ENCODE results near the gene TMEM114. TPM values are rescaled to one million over a fixed set of nuclear protein-coding genes. Genes with fewer than 3 reads are reported as not detected.

Gene TMEM114
- total and polyA plus RNA-seq, 7 experiments from 2014 or later, result not detected

- peaks cover 0 to 3% (median 0%) of the 10 kb centered on the region in 11 donors for H3K9me3 Mint-ChIP-seq
- ATAC-seq (no peak), DNase-seq (no peak)
- POLR2A ChIA-PET, result no interaction called here
- Histone ChIP-seq H3K9me3 (ENCODE audit: control insufficient read depth in 2 of 3, low read length in 3 of 3) (no peaks in the 10 kb centered on the region), H3K4me1 (ENCODE audit: control insufficient read depth in 2 of 2, insufficient read depth in 2 of 2, low read length in 2 of 2) (no peaks in the 10 kb centered on the region), H3K36me3 (ENCODE audit: control insufficient read depth in 2 of 3, insufficient read depth in 3 of 3, low read length in 3 of 3) (no peaks in the 10 kb centered on the region), H3K27me3 (ENCODE audit: control insufficient read depth in 2 of 2, insufficient read depth in 2 of 2, low read length in 2 of 2) (peaks cover 0 to 17% of the 10 kb centered on the region in 2 donors), H3K4me3 (ENCODE audit: low read length) (no peak overlapping the region), H3K27ac (ENCODE audit: low read depth, low read length) (no peak overlapping the region)
- H3K27ac Mint-ChIP-seq, result no peak overlapping the region
- no peaks in the 10 kb centered on the region for H3K36me3 Mint-ChIP-seq
- H3K4me1 Mint-ChIP-seq, result peaks cover 0 to 7% (median 5%) of the 10 kb centered on the region in 7 donors
- H3K4me3 Mint-ChIP-seq, result peak overlapping the region in 3 of 10 donors; percentile 12 to 40 (median 19)
- peaks cover 34 to 45% (median 37%) of the 10 kb centered on the region in 5 donors for H3K27me3 Mint-ChIP-seq
- intact Hi-C loops (cut with micrococcal nuclease), result no loop called here
- CTCF ChIA-PET, result no interaction called here
Observed at GRCh38 chr16:8588682-8589056, 1.6 kb downstream of the TMEM114 start.

DNA sequence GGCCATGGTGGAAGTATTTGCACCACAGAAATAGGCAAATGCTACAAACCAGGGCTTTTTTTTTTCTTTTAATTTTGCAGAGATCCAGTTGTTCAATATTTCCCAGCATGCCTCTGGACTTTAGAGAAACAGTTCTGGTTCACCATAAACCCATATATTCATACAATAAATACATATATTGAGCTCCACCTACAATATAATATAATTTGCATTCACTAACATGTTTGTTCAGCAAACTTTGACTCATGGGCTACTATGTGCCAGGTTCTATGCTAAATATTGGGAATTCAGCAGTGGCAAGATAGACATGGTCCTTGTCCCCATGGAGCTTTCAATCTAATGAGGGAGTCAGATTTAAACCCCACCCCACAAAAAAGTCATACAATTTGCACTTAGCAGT lies 3.2 kb downstream of the TMEM114 start:
- no peak overlapping the region for H3K4me3 Mint-ChIP-seq
- H3K27me3 Mint-ChIP-seq, result peaks cover 34 to 46% (median 37%) of the 10 kb centered on the region in 5 donors
- no peaks in the 10 kb centered on the region for H3K36me3 Mint-ChIP-seq
- DNase-seq (no peak), ATAC-seq (no peak)
- peaks cover 0 to 3% (median 0%) of the 10 kb centered on the region in 11 donors for H3K9me3 Mint-ChIP-seq
- H3K4me3 ChIP-seq (ENCODE audit: low read length), result no peak overlapping the region
- ChIA-PET POLR2A (interaction anchor here (0.7 kb wide), 1 partner anchor 37 kb away, joined by 3 read pairs; no protein-coding TSS in a partner anchor), CTCF (no interaction called here)
- intact Hi-C loops (cut with micrococcal nuclease), result no loop called here
- H3K27me3 ChIP-seq (ENCODE audit: control insufficient read depth in 2 of 2, insufficient read depth in 2 of 2, low read length in 2 of 2), result peaks cover 0 to 17% of the 10 kb centered on the region in 2 donors
- no peak overlapping the region for H3K27ac ChIP-seq (ENCODE audit: low read depth, low read length)
- no peaks in the 10 kb centered on the region for H3K4me1 ChIP-seq (ENCODE audit: control insufficient read depth in 2 of 2, insufficient read depth in 2 of 2, low read length in 2 of 2)
- no peaks in the 10 kb centered on the region for H3K36me3 ChIP-seq (ENCODE audit: control insufficient read depth in 2 of 3, insufficient read depth in 3 of 3, low read length in 3 of 3)
- H3K4me1 Mint-ChIP-seq, result peaks cover under 1 to 7% (median 5%) of the 10 kb centered on the region in 7 donors
- no peaks in the 10 kb centered on the region for H3K9me3 ChIP-seq (ENCODE audit: control insufficient read depth in 2 of 3, low read length in 3 of 3)
- no peak overlapping the region for H3K27ac Mint-ChIP-seq

GRCh38 chr16:8585857-8586256 lies 4.5 kb downstream of the TMEM114 start:
- Mint-ChIP-seq H3K27me3 (peaks cover 34 to 50% (median 39%) of the 10 kb centered on the region in 5 donors), H3K4me3 (no peak overlapping the region)

DNA sequence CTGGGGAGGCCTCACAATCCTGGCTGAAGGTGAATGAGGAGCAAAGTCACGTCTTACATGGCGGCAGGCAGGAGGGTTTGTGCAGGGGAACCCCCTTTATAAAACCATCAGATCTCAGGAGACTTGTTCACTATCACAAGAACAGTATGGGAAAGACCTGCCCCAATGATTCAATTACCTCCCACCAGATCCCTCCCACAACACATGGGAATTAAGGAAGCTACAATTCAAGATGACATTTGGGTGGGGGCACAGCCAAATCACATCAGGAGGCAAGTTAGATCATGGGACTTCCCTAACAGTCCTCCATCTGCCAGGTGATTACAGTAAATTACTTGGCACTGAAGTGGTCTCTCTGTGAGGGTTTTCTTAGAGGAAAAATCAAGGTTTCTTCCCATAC lies 5.3 kb downstream of the TMEM114 start:
- H3K4me3 Mint-ChIP-seq, result no peak overlapping the region
- no peak for DNase-seq
- peaks cover 0 to 2% (median 0%) of the 10 kb centered on the region in 11 donors for H3K9me3 Mint-ChIP-seq
- ATAC-seq, result no peak
- intact Hi-C loops (cut with micrococcal nuclease), result no loop called here
- Histone ChIP-seq H3K36me3 (ENCODE audit: control insufficient read depth in 2 of 3, insufficient read depth in 3 of 3, low read length in 3 of 3) (no peaks in the 10 kb centered on the region), H3K4me3 (ENCODE audit: low read length) (no peak overlapping the region), H3K27ac (ENCODE audit: low read depth, low read length) (no peak overlapping the region), H3K4me1 (ENCODE audit: control insufficient read depth in 2 of 2, insufficient read depth in 2 of 2, low read length in 2 of 2) (no peaks in the 10 kb centered on the region), H3K9me3 (ENCODE audit: control insufficient read depth in 2 of 3, low read length in 3 of 3) (no peaks in the 10 kb centered on the region), H3K27me3 (ENCODE audit: control insufficient read depth in 2 of 2, insufficient read depth in 2 of 2, low read length in 2 of 2) (peaks cover 0 to 10% of the 10 kb centered on the region in 2 donors)
- H3K4me1 Mint-ChIP-seq, result peaks cover 2 to 10% (median 4%) of the 10 kb centered on the region in 7 donors
- no peak overlapping the region for H3K27ac Mint-ChIP-seq
- CTCF ChIA-PET, result no interaction called here
- no peaks in the 10 kb centered on the region for H3K36me3 Mint-ChIP-seq
- peaks cover 31 to 50% (median 39%) of the 10 kb centered on the region in 5 donors for H3K27me3 Mint-ChIP-seq
- POLR2A ChIA-PET, result no interaction called here

More at GRCh38 chr16:8585857-8586256, 4.5 kb downstream of the TMEM114 start:
- DNase-seq (no peak), ATAC-seq (no peak)
- CTCF ChIA-PET, result no interaction called here
- peaks cover 3 to 10% (median 5%) of the 10 kb centered on the region in 7 donors for H3K4me1 Mint-ChIP-seq
- H3K9me3 ChIP-seq (ENCODE audit: control insufficient read depth in 2 of 3, low read length in 3 of 3), result no peaks in the 10 kb centered on the region
- intact Hi-C loops (cut with micrococcal nuclease), result no loop called here
- no peak overlapping the region for H3K27ac ChIP-seq (ENCODE audit: low read depth, low read length)
- H3K4me3 ChIP-seq (ENCODE audit: low read length), result no peak overlapping the region
- H3K36me3 ChIP-seq (ENCODE audit: control insufficient read depth in 2 of 3, insufficient read depth in 3 of 3, low read length in 3 of 3), result no peaks in the 10 kb centered on the region
- peaks cover 0 to 3% (median 0%) of the 10 kb centered on the region in 11 donors for H3K9me3 Mint-ChIP-seq
- H3K27ac Mint-ChIP-seq, result no peak overlapping the region
- H3K4me1 ChIP-seq (ENCODE audit: control insufficient read depth in 2 of 2, insufficient read depth in 2 of 2, low read length in 2 of 2), result no peaks in the 10 kb centered on the region
- POLR2A ChIA-PET, result no interaction called here
- H3K27me3 ChIP-seq (ENCODE audit: control insufficient read depth in 2 of 2, insufficient read depth in 2 of 2, low read length in 2 of 2), result peaks cover 0 to 12% of the 10 kb centered on the region in 2 donors
- H3K36me3 Mint-ChIP-seq, result no peaks in the 10 kb centered on the region

DNA sequence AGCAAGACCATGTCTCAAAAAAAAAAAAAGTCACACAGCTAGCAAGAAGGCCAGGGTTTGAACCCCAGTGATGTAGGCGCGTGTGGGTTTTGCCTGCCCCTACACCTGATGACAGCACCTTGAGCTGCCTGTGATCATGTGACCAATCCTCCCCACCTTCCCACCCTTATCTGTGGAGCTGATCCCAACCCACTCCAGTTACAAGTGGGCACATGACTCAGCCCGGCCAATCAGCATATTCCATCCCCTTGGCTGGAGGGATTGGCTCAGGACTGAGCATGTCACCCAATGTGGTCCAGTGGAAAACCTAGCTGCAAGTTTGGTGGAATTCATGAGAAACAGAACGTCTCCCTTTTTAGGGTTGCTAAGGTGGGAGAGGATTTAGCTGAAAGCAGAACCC lies 6.6 kb downstream of the TMEM114 start:
- peaks cover 0 to 4% (median 3%) of the 10 kb centered on the region in 7 donors for H3K4me1 Mint-ChIP-seq
- no peak overlapping the region for H3K4me3 Mint-ChIP-seq
- no peak for DNase-seq
- ChIA-PET POLR2A (no interaction called here), CTCF (interaction anchor here (0.6 kb wide), 1 partner anchor 296 kb away, joined by 3 read pairs; no protein-coding TSS in a partner anchor)
- H3K27ac Mint-ChIP-seq, result no peak overlapping the region
- ATAC-seq, result no peak
- Histone ChIP-seq H3K4me1 (ENCODE audit: control insufficient read depth in 2 of 2, insufficient read depth in 2 of 2, low read length in 2 of 2) (no peaks in the 10 kb centered on the region), H3K36me3 (ENCODE audit: control insufficient read depth in 2 of 3, insufficient read depth in 3 of 3, low read length in 3 of 3) (no peaks in the 10 kb centered on the region), H3K9me3 (ENCODE audit: control insufficient read depth in 2 of 3, low read length in 3 of 3) (no peaks in the 10 kb centered on the region), H3K4me3 (ENCODE audit: low read length) (no peak overlapping the region), H3K27ac (ENCODE audit: low read depth, low read length) (no peak overlapping the region), H3K27me3 (ENCODE audit: control insufficient read depth in 2 of 2, insufficient read depth in 2 of 2, low read length in 2 of 2) (peaks cover 0 to 2% of the 10 kb centered on the region in 2 donors)
- peaks cover 22 to 44% (median 39%) of the 10 kb centered on the region in 5 donors for H3K27me3 Mint-ChIP-seq
- intact Hi-C loops (cut with micrococcal nuclease), result no loop called here
- H3K36me3 Mint-ChIP-seq, result no peaks in the 10 kb centered on the region
- peaks cover 0 to under 1% (median 0%) of the 10 kb centered on the region in 11 donors for H3K9me3 Mint-ChIP-seq

DNA sequence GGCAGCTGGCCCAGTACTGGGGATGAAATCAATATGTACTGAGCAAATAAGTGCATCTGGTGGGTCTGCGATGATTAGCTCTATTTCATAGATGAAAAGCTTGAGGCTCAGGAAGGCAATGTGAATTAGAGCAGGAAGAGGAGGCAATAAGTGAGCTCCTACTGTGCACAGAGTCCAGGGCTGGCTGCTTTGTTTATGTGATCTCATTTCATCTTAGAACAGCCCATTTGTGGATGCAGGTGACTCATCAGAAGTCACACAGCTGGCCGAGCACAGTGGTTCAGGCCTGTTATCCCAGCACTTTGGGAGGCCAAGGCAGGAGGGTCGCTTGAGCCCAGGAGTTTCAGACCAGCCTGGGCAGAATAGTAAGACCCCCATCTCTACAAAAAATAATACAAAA lies 7.1 kb downstream of the TMEM114 start:
- Histone ChIP-seq H3K27me3 (ENCODE audit: control insufficient read depth in 2 of 2, insufficient read depth in 2 of 2, low read length in 2 of 2) (no peaks in the 10 kb centered on the region), H3K27ac (ENCODE audit: low read depth, low read length) (no peak overlapping the region), H3K4me3 (ENCODE audit: low read length) (no peak overlapping the region), H3K9me3 (ENCODE audit: control insufficient read depth in 2 of 3, low read length in 3 of 3) (no peaks in the 10 kb centered on the region), H3K4me1 (ENCODE audit: control insufficient read depth in 2 of 2, insufficient read depth in 2 of 2, low read length in 2 of 2) (no peaks in the 10 kb centered on the region), H3K36me3 (ENCODE audit: control insufficient read depth in 2 of 3, insufficient read depth in 3 of 3, low read length in 3 of 3) (no peaks in the 10 kb centered on the region)
- intact Hi-C loops (cut with micrococcal nuclease), result no loop called here
- POLR2A ChIA-PET, result no interaction called here
- Mint-ChIP-seq H3K9me3 (no peaks in the 10 kb centered on the region), H3K4me1 (peaks cover 0 to 3% (median 0%) of the 10 kb centered on the region in 7 donors), H3K27me3 (peaks cover 17 to 40% (median 33%) of the 10 kb centered on the region in 5 donors), H3K27ac (no peak overlapping the region), H3K4me3 (no peak overlapping the region), H3K36me3 (no peaks in the 10 kb centered on the region)
- DNase-seq, result no peak
- CTCF ChIA-PET, result no interaction called here
- no peak for ATAC-seq

DNA sequence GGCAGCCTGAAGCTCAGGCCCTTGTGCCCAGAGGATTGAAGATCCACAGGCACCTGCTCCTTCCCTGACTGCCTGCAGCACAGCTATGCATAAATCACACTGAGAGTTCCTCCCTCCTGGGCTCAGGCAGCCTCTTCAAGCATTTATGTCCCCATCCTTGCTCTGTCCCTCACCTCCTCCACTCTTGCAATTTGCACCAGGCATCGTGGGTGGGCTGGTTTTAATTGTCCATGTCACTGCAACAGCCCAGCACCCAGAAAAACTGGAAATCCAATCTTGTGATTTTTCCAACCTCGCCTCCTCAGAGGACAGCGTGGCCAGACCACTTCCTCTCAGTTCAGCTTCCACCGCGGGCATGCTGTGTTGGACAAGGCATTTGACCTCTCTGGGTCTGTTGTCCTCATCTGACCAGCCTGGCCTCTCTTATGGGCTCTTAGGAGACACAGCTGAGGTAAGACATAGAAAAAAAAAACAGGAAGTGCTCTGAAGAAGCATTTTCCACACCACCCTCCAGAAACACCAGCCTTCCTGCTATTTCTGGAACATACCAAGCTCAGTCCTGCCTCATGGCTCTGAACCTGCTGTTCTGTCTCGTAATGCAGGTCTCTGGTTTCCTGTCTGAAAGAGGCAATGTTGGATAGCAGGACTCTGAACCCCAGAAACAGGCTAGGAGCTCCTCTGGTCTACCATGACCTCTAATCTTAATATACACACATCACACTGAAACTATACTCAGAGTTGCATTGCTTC lies 8.3 kb downstream of the TMEM114 start:
- intact Hi-C loops (cut with micrococcal nuclease), result no loop called here

More for the DNA sequence above, 8.3 kb downstream of the TMEM114 start:
- CTCF ChIA-PET, result no interaction called here
- Histone ChIP-seq H3K27me3 (ENCODE audit: control insufficient read depth in 2 of 2, insufficient read depth in 2 of 2, low read length in 2 of 2) (no peaks in the 10 kb centered on the region), H3K27ac (ENCODE audit: low read depth, low read length) (no peak overlapping the region), H3K4me1 (ENCODE audit: control insufficient read depth in 2 of 2, insufficient read depth in 2 of 2, low read length in 2 of 2) (no peaks in the 10 kb centered on the region), H3K4me3 (ENCODE audit: low read length) (no peak overlapping the region), H3K36me3 (ENCODE audit: control insufficient read depth in 2 of 3, insufficient read depth in 3 of 3, low read length in 3 of 3) (no peaks in the 10 kb centered on the region), H3K9me3 (ENCODE audit: control insufficient read depth in 2 of 3, low read length in 3 of 3) (no peaks in the 10 kb centered on the region)
- no peak for DNase-seq
- H3K36me3 Mint-ChIP-seq, result no peaks in the 10 kb centered on the region
- H3K27me3 Mint-ChIP-seq, result peaks cover 6 to 39% (median 25%) of the 10 kb centered on the region in 5 donors
- H3K4me3 Mint-ChIP-seq, result no peak overlapping the region
- no peaks in the 10 kb centered on the region for H3K9me3 Mint-ChIP-seq
- POLR2A ChIA-PET, result no interaction called here
- peaks cover 0 to 3% (median 0%) of the 10 kb centered on the region in 7 donors for H3K4me1 Mint-ChIP-seq
- peak overlapping the region in 1 of 9 donors; percentile 46 for H3K27ac Mint-ChIP-seq
- ATAC-seq, result peak; percentile 18
